HEK293T (cell line): ENCODE results near the gene FIGLA.

ENCODE experiments used
- ARNT ChIP-seq: fragments of 450-650 bp; IDR thresholded peaks from 2 replicates; pipeline ENCODE4 v1.6.1; 2017; ENCODE audit warnings: mild to moderate bottlenecking
- FOXK2 ChIP-seq: fragments of 450-650 bp; IDR thresholded peaks from 2 replicates; pipeline ENCODE4 v1.6.1; 2016; ENCODE audit warnings: mild to moderate bottlenecking
- FOXM1 ChIP-seq: fragments of 450-650 bp; IDR thresholded peaks from 2 replicates; pipeline ENCODE4 v1.6.1; 2017; ENCODE audit warnings: mild to moderate bottlenecking, borderline replicate concordance
- HDGF ChIP-seq: fragments of 450-650 bp; IDR thresholded peaks from 2 replicates; pipeline ENCODE4 v1.6.1; 2017; ENCODE audit warnings: antibody characterized with exemption, borderline replicate concordance
- TARDBP ChIP-seq: fragments of 450-650 bp; IDR thresholded peaks from 2 replicates; pipeline ENCODE4 v1.6.1; 2016

DNA sequence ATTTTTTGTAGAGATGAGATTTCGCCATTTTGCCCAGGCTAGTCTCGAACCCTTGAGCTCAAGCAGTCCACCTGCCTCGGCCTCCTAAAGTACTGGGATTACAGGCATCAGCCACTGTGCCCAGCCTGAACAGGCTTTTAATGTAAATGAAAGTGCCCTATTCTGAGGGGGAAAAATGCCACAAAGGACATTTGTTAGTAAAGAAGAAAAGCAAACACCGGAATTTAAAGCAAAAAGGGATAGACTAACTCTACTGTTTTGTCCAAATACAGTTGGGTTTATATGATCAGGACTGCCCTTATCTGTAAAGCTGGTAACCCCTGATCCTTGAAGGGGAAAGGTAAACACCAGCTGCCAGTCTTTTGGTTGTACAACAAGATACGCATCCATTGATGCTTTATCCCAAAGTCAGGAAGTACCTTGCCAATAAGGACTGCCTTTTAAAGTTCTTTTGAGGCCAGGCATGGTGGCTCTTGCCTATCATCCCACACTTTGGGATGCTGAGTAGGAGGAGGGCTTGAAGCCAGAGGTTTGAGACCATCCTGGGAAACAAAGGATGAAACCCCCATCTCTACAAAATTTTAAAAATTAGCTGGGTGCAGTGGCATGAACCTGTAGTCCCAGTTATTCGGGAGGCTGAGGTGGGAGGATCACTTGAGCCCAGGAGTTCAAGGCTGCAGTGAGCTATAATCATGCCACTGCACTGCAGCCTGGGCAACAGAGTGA is 16.8 kb upstream of the FIGLA start:
- no peak for TF ChIP-seq HDGF
- TF ChIP-seq FOXM1: no peak
- no peak for TF ChIP-seq FOXK2
- TF ChIP-seq TARDBP: no peak
- TF ChIP-seq ARNT: no peak
